PC-9 (cell line): ENCODE results near the gene PRIMA1.

Experiments
- CTCF ChIP-seq: fragments of 200-600 bp; sonication (generic); conservative IDR thresholded peaks from 2 replicates; pipeline ENCODE4 v1.6.1; 2017; ENCODE audit warnings: mixed run types, antibody characterized with exemption, mild to moderate bottlenecking, moderate library complexity
- EZH2 ChIP-seq: fragments of 200-600 bp; sonication (generic); IDR thresholded peaks from 2 replicates; pipeline ENCODE4 v1.8.0; 2017; ENCODE audit warnings: antibody characterized with exemption, low read depth

- no peak for TF ChIP-seq CTCF
- TF ChIP-seq EZH2: no peak
Observed at GRCh38 chr14:93720076-93720815, 68.0 kb downstream of the PRIMA1 start.
